GM21390 (cell line): ENCODE results near the gene NKAIN2.

Source experiments
- ATAC-seq: cut with Tn5 transposase; IDR thresholded peaks from one replicate; pipeline ENCODE4 v1.9.1; 2021; ENCODE audit not compliant: unreplicated experiment

NKAIN2 gene

GRCh38 chr6:124783344-124783743 is 979.7 kb downstream of the NKAIN2 start:
- no peak for ATAC-seq

GRCh38 chr6:124791156-124791555 is 987.5 kb downstream of the NKAIN2 start:
- no peak for ATAC-seq

- ATAC-seq: no peak
Measured at GRCh38 chr6:124792386-124792785, 988.7 kb downstream of the NKAIN2 start.

- ATAC-seq: no peak
Measured at GRCh38 chr6:124793398-124793797, 989.7 kb downstream of the NKAIN2 start.

GRCh38 chr6:124795643-124796463 is 992.2 kb downstream of the NKAIN2 start:
- ATAC-seq: no peak

GRCh38 chr6:124796464-124796970 is 992.9 kb downstream of the NKAIN2 start:
- no peak for ATAC-seq

- ATAC-seq: no peak
Measured at GRCh38 chr6:124797224-124797623, 993.6 kb downstream of the NKAIN2 start.

- ATAC-seq: no peak
Measured at GRCh38 chr6:124798942-124799496, 995.4 kb downstream of the NKAIN2 start.

GRCh38 chr6:124799638-124800037 is 996.0 kb downstream of the NKAIN2 start:
- no peak for ATAC-seq

- ATAC-seq: no peak
Measured at GRCh38 chr6:124800222-124800621, 996.6 kb downstream of the NKAIN2 start.

GRCh38 chr6:124812067-124812466 is 1008.4 kb downstream of the NKAIN2 start:
- ATAC-seq: no peak

- no peak for ATAC-seq
Measured at GRCh38 chr6:124819346-124819745, 1015.7 kb downstream of the NKAIN2 start.

GRCh38 chr6:124822204-124822613 is 1018.5 kb downstream of the NKAIN2 start:
- ATAC-seq: no peak

GRCh38 chr6:124822721-124823120 is 1019.1 kb downstream of the NKAIN2 start:
- no peak for ATAC-seq

- ATAC-seq: no peak
Measured at GRCh38 chr6:124823240-124824111, 1019.8 kb downstream of the NKAIN2 start.

GRCh38 chr6:124825564-124825963 is 1021.9 kb downstream of the NKAIN2 start:
- no peak for ATAC-seq

- ATAC-seq: no peak
Measured at GRCh38 chr6:124829822-124830221, 1026.2 kb downstream of the NKAIN2 start.

- no peak for ATAC-seq
Measured at GRCh38 chr6:124830506-124830905, 1026.8 kb downstream of the NKAIN2 start.

GRCh38 chr6:124854338-124854922 is 1050.8 kb downstream of the NKAIN2 start:
- no peak for ATAC-seq

GRCh38 chr6:124857746-124858145 is 1054.1 kb downstream of the NKAIN2 start:
- no peak for ATAC-seq

- ATAC-seq: no peak
Measured at GRCh38 chr6:124858564-124858963, 1054.9 kb downstream of the NKAIN2 start.
